GM18861 (cell line): ENCODE data around the gene KLHL28.

Source experiments
- ATAC-seq: cut with Tn5 transposase; IDR thresholded peaks from one replicate; pipeline ENCODE4 v1.9.1; 2021; ENCODE audit not compliant: unreplicated experiment

The KLHL28 gene

DNA sequence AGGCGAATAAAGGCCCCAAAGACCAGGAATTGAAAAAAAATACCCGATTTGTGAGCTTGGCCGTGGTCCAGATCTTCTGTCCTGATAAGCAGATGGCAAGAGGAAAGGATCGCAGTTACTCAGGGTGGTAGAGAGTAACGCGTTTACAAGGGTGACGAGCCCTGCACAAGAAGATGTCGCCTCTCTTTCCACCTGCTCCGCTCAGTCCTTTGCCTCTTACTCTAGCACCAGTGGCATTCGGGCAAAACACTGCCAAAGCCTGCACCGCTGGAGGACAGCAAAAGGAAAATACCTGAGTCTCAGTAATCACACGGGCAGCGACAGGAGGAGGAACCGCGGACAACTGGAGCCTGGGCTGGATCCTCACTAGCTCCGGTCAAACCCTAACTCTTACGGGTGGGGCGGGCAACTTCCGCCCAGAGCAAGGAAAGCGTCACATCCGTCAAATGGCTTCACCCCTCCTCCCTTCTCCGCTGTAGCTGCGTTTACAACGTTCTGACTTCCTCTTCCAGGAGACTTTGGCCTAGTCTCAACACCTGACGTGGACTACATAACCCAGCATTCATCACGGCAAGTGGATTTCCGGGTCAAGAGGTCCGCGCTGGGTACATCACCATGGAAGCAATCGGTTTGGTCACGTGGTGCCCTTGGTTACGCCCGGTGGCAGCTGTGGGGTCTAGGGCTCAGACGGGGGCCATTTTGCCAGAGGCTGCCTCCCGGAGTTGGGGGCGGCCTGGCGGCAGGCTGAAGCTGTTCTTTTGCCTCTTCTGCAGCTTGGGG is at the start of gene KLHL28, which contains the start of gene TOGARAM1:
TSS of gene KLHL28 (minus strand) at position 394 of the 780 bp plus-strand sequence. CDS start 16,019 bp downstream, outside the sequence.
TSS of gene TOGARAM1 (plus strand) at position 637 of the 780 bp plus-strand sequence. CDS start 232 bp downstream, outside the sequence.
- peak; percentile 95 for ATAC-seq

DNA sequence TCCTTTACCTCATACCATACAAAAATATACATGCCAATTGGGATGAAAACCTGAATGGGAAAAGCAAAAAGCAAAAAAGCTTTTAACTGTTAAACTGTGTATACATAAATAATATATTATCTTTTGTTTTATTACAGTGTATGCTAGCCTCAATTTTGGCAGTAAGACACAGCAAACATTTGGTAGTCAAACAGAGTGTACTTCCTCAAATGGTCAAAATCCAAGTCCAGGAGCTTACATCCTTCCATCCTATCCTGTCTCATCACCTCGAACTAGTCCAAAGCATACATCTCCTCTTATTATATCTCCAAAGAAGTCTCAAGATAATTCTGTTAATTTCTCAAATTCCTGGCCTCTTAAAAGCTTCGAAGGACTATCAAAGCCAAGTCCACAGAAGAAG is 42.2 kb upstream of the KLHL28 start:
- ATAC-seq, result no peak

GRCh38 chr14:44995770-44996294 is 34.1 kb upstream of the KLHL28 start:
- ATAC-seq, result no peak

DNA sequence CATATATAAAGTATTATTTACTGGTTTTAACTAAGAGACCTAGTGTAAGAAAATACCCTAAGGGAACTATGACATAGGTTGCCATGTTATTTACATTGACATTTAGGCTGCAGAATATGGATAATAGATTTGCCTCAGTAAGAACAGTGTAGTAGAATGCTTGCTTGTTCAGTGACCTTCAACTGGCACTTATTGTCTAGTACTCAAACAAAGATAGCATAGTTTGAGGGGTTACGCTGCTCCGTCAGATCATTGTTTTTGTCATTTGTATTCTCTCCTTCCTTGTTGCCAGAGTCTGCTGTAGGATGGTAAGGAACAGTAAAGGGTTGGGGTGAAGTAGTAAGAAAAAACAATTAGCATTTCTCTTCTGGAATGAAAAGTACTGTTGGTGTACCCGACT is 33.4 kb upstream of the KLHL28 start:
- no peak for ATAC-seq

DNA sequence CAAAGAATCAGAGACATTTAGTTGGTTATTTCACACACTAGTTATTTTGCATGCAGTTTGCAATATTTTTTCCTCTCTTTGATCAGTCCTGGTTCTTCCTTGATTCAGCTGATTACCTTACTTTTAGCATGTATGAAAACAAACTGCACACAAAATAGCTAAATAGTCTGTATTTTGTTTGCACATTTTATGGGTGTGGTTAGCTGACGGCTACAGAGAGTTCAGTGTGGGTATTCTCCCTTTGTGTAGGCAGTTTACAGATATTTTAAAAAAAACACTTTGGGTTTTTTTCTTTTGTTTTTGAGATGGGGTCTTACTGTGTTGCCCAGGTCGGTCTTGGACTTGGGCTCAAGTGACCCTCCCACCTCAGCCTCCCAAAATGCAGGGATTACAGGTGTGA is 28.8 kb upstream of the KLHL28 start:
- ATAC-seq, result no peak

DNA sequence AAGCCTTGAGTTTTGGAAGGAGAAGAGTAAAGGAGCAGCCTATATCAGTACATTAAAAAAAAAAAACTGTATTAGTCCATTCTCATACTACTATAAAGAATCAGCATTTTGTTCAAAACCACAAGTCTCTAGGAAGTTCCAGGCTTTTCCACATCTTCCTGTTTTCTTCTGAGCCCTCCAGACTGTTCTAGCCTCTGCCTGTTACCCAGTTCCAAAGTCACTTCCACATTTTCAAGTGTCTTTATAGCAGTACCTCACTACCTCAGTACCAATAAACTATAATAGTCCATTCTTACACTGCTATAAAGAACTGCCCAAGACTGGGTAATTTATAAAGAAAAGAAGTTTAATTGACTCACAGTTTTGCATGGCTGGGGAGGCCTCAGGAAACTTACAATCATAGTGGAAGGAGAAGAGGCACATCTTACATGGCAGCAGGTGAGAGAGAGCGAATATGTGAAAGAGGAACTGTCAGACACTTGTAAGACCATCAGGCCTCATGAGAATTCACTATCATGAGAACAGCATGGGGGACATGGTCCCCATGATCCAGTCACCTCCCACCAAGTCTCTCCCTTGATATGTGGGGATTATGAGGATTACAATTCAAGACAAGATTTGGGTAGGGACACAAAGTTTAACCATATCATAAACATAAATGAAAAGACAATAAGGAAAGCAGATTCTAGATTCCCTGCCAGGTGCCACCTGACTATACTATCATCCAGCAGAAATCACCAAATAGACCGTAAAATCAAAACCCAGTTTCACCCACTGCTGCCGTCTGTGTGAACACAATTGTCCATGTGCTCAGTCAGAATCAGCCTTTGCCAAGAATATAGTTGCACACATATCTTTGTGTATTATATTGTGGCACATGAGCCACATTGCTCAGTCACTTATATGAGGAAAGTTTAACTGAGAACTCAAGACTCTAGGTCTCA is 28.0 kb upstream of the KLHL28 start:
- no peak for ATAC-seq

DNA sequence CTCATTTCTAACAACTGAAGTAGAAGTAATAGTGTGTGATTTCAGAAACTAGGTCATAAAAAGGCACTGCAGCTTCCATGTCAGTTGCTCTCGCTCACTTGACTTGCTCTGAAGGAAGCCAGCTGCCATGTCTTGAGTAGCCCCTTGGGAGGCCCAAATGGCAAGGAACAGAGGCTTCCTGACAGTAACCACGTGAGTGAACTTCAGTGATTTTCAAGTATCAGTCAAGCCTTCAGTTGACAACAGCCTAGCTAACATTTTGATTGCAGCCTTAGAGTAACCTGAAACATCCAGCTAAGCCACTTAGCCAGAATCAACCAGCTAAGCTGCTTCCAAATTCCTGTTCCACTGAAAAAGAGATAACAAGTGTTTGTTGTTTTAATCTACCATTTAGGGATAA is 26.9 kb upstream of the KLHL28 start:
- no peak for ATAC-seq

DNA sequence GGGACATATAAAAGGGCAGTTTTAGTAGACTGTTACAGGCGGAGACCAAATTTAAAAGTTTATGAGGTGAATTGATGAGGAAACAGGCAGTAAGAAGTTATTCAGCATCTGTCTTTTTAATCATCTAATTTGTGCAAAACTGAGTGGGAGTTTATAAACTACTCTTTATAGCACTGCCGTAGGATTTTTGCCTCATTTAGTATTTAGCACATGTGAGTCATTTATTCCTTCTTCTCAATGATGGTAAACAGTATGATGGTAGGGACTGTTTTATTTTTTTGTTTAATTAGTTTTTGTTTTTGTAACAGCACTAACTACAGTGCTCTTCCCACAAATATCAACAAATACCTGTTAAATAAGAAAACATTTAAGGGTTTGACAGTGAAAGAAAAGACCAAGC is 20.8 kb upstream of the KLHL28 start:
- no peak for ATAC-seq

DNA sequence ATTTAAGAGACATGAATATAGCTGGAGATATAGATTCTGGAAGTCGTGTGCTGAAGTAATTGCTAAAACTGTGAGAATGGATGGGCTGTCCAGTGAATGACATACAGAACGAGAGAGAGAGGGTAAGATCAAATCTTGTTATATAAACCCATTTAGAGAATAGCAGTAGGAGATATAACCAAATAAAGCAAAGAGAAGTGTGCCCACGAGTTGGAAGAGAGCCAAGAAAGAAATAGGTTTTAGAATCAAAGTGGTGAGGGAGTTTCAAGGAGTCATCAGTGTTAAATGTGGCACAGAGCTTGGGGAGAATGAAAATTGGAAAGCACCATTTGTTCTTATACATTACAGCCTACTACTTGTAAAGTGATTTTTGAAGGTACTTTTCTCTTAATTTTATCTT is 19.5 kb upstream of the KLHL28 start:
- no peak for ATAC-seq

DNA sequence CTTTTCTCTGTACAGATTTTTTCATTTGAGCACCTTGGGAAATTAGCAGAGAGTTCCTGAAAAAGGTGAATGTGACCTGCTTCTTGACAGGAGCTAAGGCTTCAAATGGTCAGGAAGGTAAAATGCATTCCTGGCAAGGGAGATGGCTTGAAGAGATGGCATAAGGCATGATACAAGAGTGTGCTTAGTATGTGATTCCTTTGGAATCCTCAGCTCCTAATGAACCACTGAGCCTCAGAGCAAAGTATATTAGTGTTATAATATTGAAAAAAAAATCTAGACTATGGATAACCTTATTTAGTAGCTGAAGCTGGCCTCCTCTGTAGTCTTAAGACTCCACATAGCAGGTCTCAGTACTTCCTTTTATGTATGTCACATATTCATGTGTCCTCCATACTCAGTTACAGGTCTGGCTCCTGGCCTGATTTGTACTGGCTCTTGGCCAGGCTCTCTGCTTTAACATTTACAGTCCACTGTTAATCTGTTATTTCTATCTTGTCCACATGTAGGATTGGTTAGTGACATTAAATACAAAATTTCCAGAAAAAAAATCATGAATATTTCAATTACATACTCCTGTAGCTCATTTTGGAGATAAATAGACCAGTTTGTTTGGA is 18.1 kb upstream of the KLHL28 start:
- ATAC-seq, result no peak

DNA sequence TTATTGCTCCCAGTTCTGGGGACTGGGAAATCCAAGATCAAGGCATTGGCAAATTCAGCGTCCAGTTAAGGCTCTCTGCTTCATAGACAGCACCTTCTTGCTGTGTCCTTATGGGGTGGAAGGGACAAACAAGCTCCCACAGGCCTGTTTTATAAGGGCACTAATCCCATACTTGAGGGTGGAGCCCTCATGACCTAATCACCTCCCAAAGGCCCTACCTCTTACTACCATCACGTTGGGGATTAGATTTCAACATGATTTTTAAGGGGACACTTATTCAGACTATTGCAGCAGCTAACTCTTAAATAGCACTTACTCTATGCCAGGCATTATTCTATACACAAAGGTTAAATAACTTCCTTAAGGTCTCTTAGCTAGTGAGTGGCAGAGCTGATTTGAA is 17.5 kb upstream of the KLHL28 start:
- no peak for ATAC-seq

DNA sequence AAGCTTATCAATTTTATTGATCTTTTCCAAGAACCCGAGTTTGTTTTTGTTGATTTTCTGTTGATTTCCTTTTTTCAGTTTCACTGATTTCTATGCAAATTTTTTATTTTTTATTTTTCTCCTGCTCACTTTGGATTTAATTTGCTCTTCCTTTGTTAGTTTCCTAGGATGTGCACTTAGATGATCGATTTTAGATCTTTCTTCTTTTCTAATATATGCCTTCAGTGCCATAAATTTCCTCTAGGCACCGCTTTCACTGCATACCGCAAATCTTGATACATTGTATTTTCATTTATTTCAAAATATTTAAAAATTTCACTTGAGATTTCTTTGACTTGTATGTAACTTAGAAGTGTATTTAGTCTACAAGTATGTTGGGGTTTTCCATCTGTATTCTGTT is 9.7 kb upstream of the KLHL28 start:
- no peak for ATAC-seq

DNA sequence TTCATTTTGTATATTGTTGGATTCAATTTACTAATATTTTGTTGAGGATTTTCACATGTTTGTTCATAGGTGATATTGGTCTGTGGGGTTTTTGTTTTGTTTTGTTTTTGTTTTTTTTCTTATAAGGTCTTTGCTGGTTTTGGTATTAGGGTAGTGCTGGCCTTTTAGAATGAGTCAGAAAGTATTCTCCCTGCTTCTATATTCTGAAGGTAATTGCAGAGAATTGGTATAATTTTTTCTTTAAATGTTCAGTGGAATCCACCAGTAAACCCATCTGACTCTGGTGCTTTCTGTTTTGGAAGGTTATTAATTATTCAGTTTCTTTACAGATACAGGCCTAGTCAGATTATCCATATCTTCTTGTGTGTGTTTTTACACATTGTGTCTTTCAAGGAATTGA is 9.2 kb upstream of the KLHL28 start:
- no peak for ATAC-seq

DNA sequence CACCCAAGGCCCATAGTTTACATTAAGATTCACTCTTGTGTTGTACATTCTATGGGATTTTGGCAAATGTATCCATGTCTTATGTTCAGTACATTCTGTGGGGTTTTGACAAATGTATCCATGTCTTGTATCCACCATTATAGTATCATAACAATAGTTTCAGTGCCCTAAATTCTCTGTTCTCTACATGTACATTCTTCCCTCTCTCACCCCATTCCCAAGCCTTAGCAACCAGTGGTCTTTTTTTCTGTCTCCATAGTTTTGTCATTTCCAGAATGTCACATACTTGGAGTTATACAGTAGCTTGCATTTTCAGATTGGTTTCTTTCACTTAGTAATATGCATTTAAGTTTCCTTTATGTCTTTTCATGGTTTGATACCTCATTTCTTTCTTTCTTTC is 7.0 kb upstream of the KLHL28 start:
- no peak for ATAC-seq

- ATAC-seq, result no peak
These were observed 5.0 kb upstream of the KLHL28 start for GRCh38 chr14:44966601-44967336.

- ATAC-seq, result no peak
These were observed 2.1 kb upstream of the KLHL28 start for GRCh38 chr14:44963775-44964380.

- no peak for ATAC-seq
These were observed 1.3 kb upstream of the KLHL28 start for GRCh38 chr14:44963044-44963528.

DNA sequence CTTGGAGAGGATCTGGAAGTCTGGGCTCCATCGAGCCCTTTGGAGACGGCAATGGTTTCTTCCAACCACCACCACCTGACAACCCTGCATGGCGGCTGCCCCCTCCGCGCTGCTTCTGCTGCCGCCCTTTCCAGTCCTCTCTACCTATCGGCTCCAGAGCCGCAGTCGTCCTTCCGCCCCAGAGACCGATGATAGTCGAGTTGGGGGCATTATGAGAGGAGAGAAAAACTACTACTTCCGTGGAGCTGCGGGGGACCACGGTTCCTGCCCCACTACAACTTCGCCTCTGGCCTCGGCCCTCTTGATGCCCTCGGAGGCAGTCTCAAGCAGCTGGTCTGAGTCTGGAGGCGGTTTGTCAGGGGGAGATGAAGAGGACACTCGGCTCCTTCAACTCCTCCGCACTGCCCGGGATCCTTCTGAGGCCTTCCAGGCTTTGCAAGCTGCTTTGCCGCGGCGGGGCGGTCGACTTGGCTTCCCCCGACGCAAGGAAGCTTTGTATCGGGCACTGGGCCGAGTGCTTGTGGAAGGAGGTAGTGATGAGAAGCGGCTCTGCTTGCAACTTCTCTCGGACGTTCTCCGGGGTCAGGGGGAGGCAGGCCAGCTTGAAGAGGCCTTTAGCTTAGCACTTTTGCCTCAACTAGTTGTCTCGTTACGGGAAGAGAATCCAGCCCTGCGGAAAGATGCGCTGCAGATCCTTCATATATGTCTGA is 742 bp upstream of the KLHL28 start:
- peak; percentile 10 for ATAC-seq

DNA sequence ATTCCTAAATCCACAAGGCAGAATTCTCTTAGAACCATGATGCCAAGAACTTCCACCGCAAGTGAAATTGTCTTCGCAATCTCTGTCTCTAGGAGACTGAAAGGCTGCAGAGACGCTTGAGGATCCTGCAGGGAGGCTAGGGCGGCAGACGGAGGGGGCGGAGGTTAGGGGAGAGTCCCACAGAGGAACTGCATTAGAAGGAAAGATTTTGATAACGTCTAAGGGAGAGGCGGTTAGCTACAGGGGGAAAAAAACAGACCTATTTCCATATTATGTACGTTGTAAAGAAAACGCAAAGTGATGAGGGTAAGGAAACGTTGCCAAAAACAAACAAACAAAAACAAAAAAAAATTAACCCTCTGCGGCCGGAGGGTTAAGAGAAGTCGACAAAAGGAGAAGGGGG is 595 bp downstream of the KLHL28 start:
- no peak for ATAC-seq
